ENCODE measurements around the gene PDLIM7. TPM values are rescaled to one million over a fixed set of nuclear protein-coding genes. Genes with fewer than 3 reads are reported as not detected.
A peak's percentile ranks its signal among the peaks of the same experiment; 100 is the strongest.

Gene PDLIM7
- total RNA-seq, 2 experiments from 2014 or later, result 38.5 to 41.9 TPM

DNA sequence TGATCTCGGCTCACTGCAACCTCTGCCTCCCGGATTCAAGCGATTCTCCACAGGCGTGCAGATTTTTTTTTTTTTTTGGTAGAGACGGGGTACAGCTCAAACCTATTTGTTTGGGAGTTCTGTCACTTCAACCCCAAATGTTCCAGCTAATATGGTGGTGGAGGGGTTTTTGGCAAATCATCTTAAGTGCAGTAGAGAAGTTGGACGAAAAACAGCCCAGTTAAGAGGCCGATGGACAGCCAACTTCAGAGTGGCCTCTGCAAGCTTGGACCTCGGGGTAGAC is 51.5 kb downstream of the PDLIM7 start:
- Mint-ChIP-seq H3K4me3 (peak overlapping the region; percentile 82), H3K27me3 (peaks cover 4% of the 10 kb centered on the region), H3K4me1 (peaks cover 44% of the 10 kb centered on the region), H3K36me3 (peaks cover 18% of the 10 kb centered on the region), H3K27ac (peak overlapping the region; percentile 90), H3K9me3 (no peaks in the 10 kb centered on the region)
- peak; percentile 3 for DNase-seq

- Mint-ChIP-seq H3K4me3 (peak overlapping the region; percentile 82), H3K36me3 (peaks cover 18% of the 10 kb centered on the region), H3K4me1 (peaks cover 48% of the 10 kb centered on the region), H3K27me3 (peaks cover 4% of the 10 kb centered on the region), H3K9me3 (no peaks in the 10 kb centered on the region), H3K27ac (peak overlapping the region; percentile 90)
- DNase-seq, result peak; percentile 12
Observed at GRCh38 chr5:177445052-177445916, 52.1 kb downstream of the PDLIM7 start.

DNA sequence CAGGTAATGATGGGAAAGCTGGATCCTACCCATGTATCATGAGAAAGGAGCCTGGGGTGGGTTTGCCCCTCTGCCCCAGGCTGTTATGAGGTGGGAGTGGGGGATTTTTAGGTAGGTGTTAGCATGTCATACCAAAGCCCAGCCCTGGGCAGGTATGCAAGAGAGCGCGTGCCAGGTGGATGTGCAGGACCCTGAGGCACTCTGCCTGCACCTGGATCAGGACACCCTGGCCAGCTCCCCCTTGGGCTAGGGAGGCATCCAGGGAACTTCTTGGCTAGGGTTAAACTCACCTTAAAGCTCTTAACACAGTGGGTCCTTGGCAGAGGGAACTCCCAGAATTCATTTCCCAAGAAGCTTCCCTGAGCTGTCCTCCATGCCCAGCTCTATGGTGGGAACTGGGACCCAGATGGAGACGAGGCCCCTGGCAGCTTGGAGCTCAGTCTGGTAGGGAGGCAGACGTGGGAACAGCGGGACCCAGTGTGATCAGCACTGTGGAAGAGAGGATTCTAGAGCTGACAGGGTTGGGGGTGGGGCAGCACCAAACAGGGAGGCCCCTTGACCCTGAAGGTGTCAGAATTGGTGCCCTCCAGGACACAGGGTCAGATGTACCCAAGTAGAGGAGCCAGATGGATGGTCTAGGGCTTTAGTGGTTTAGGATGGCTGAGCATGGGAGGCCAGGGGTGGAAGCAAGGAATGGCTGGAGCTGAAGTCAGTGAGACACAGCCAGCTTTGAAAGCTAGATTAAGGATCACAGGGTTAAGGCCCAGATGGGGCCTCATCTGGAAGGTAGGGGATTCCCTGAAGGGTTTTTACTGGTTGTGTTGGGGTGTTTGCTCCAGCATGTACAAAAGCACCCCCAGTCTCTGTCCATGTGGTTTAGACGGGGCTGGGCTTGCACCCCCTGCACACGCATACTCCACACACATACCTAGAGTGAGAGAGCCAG is 53.0 kb downstream of the PDLIM7 start:
- DNase-seq, result peak; percentile 9
- peaks cover 4% of the 10 kb centered on the region for H3K27me3 Mint-ChIP-seq
- H3K4me3 Mint-ChIP-seq, result peak overlapping the region; percentile 53
- H3K36me3 Mint-ChIP-seq, result peaks cover 22% of the 10 kb centered on the region
- H3K4me1 Mint-ChIP-seq, result peaks cover 57% of the 10 kb centered on the region
- peak overlapping the region; percentile 90 for H3K27ac Mint-ChIP-seq
- no peaks in the 10 kb centered on the region for H3K9me3 Mint-ChIP-seq

DNA sequence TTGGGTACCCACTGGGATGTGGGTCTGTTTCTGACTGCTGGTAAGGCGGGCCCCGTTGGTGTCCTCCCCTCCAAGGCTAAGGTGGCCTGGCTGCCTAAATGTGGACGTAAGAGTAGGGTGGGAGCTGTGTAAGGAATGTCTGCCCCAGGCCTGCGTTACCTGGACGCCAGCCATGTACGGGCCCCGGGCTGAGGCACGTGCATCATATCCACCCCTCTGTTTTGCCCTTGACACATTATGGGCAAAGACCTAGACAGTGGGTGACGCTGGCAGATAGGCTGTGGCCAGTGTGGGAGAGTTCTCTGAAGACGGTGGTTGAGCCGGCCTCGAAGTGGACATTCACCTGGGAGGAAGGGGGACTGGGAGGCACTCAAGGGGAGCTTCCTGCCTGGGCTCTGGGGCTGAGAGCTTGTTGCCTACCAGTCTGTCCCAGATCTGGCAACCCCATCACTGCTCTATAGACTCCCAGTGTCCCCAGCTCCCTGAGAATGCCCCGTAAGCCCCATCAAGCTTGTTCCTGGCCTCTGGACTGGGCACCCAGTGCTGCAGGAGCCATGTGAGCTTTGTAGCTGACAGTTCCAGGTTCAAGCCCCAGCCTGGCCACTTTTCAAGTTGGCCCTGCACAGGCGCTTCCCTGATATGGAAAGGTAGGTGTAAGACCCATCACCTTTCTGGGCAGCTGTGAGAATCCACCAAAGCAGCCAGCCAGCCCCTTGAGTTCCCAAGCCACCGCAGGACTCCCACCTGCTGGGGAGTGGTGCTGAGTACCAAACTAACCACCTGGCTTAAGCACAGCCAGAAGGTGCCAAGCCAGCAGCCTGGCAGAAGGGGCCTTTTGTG is 54.0 kb downstream of the PDLIM7 start:
- H3K27me3 Mint-ChIP-seq, result peaks cover 4% of the 10 kb centered on the region
- H3K36me3 Mint-ChIP-seq, result peaks cover 27% of the 10 kb centered on the region
- peak overlapping the region; percentile 46 for H3K27ac Mint-ChIP-seq
- DNase-seq, result peak; percentile 4
- H3K4me1 Mint-ChIP-seq, result peaks cover 61% of the 10 kb centered on the region
- peak overlapping the region; percentile 29 for H3K4me3 Mint-ChIP-seq
- H3K9me3 Mint-ChIP-seq, result no peaks in the 10 kb centered on the region

GRCh38 chr5:177442066-177442826 is 55.2 kb downstream of the PDLIM7 start:
- H3K4me3 Mint-ChIP-seq, result no peak overlapping the region
- peaks cover 62% of the 10 kb centered on the region for H3K4me1 Mint-ChIP-seq
- H3K9me3 Mint-ChIP-seq, result no peaks in the 10 kb centered on the region
- DNase-seq, result no peak
- peak overlapping the region; percentile 46 for H3K27ac Mint-ChIP-seq
- peaks cover 4% of the 10 kb centered on the region for H3K27me3 Mint-ChIP-seq
- peaks cover 32% of the 10 kb centered on the region for H3K36me3 Mint-ChIP-seq

DNA sequence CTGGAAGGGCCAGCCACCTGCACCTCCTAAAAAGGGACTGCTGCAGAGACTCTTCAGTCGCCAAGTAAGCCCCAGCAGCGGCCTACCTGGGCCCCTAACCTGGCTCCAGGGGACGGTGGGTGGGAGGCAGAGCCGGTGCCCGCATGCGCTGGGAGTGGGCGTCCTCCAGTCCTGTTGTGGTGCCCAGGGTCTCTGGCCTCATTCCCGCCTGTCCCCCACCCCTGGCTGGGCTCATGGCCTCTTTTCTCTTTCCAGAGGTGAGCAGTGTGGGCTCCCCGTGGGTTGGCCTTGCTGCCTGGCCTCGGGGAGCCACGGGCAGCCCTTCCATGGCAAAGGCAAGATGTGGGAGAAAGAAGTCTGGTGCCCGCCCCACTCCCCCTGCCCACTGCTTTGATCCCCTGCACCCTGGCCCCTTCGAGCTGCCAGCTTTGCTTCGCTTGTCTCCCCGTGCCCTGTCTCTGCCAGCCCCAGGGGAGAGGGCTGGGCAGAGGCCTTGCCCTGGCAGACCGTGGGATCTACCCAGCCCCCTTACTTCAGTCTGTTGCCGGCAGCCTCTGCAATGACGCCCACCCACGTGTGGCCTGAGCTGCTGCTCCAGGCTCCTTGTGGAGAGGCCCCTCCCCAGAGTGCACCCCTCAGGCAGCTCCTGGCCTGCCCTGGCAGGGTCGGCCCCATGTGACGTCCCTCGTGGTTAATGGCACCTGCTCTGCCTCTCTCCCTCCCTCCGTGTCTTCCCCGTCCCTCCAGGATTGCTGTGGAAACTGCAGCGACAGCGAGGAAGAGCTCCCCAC is 56.2 kb downstream of the PDLIM7 start:
- Mint-ChIP-seq H3K4me1 (peaks cover 62% of the 10 kb centered on the region), H3K9me3 (no peaks in the 10 kb centered on the region), H3K4me3 (no peak overlapping the region), H3K27ac (peak overlapping the region; percentile 68), H3K27me3 (peaks cover 4% of the 10 kb centered on the region), H3K36me3 (peaks cover 38% of the 10 kb centered on the region)
- DNase-seq, result peak; percentile 2

- Mint-ChIP-seq H3K4me3 (peak overlapping the region; percentile 19), H3K9me3 (no peaks in the 10 kb centered on the region), H3K27ac (peak overlapping the region; percentile 74), H3K27me3 (no peaks in the 10 kb centered on the region), H3K36me3 (peaks cover 40% of the 10 kb centered on the region), H3K4me1 (peaks cover 58% of the 10 kb centered on the region)
- DNase-seq, result peak; percentile 47
Observed at GRCh38 chr5:177440211-177440989, 57.0 kb downstream of the PDLIM7 start.

DNA sequence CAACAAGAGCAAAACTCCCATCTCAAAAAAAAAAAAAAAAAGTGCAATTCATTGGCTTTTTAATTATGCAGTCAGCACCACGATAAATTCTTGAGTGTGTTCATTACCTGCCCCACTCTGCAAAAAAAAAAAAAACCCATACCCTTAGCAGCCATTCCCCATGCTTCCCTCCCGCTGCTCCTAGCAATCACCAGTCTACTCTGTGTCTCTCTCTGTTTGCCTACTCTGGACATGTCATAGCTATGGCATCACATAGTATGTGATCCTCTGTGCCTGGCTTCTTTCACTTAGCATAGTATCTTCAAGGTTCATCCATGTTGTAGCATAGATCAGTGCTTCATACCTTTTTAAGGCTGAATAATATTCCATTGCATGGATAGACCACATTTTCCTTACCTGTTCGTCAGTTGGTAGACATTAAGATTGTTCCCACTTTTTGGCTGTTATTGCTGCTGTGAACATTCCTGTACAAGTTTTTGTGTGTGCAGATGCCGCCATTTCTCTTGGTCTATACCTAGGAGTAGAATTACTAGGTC is 57.8 kb downstream of the PDLIM7 start:
- Mint-ChIP-seq H3K27me3 (no peaks in the 10 kb centered on the region), H3K4me1 (peaks cover 50% of the 10 kb centered on the region), H3K4me3 (no peak overlapping the region), H3K9me3 (no peaks in the 10 kb centered on the region), H3K27ac (peak overlapping the region; percentile 74), H3K36me3 (peaks cover 44% of the 10 kb centered on the region)
- no peak for DNase-seq

- Mint-ChIP-seq H3K4me1 (peaks cover 47% of the 10 kb centered on the region), H3K27me3 (no peaks in the 10 kb centered on the region), H3K36me3 (peaks cover 49% of the 10 kb centered on the region), H3K27ac (peak overlapping the region; percentile 65), H3K4me3 (no peak overlapping the region), H3K9me3 (no peaks in the 10 kb centered on the region)
- no peak for DNase-seq
Observed at GRCh38 chr5:177438468-177438867, 58.9 kb downstream of the PDLIM7 start.

GRCh38 chr5:177437623-177438022 is 59.8 kb downstream of the PDLIM7 start:
- H3K36me3 Mint-ChIP-seq, result peaks cover 57% of the 10 kb centered on the region
- no peak overlapping the region for H3K4me3 Mint-ChIP-seq
- peak overlapping the region; percentile 45 for H3K27ac Mint-ChIP-seq
- no peak for DNase-seq
- peaks cover 50% of the 10 kb centered on the region for H3K4me1 Mint-ChIP-seq
- H3K27me3 Mint-ChIP-seq, result no peaks in the 10 kb centered on the region
- H3K9me3 Mint-ChIP-seq, result no peaks in the 10 kb centered on the region

DNA sequence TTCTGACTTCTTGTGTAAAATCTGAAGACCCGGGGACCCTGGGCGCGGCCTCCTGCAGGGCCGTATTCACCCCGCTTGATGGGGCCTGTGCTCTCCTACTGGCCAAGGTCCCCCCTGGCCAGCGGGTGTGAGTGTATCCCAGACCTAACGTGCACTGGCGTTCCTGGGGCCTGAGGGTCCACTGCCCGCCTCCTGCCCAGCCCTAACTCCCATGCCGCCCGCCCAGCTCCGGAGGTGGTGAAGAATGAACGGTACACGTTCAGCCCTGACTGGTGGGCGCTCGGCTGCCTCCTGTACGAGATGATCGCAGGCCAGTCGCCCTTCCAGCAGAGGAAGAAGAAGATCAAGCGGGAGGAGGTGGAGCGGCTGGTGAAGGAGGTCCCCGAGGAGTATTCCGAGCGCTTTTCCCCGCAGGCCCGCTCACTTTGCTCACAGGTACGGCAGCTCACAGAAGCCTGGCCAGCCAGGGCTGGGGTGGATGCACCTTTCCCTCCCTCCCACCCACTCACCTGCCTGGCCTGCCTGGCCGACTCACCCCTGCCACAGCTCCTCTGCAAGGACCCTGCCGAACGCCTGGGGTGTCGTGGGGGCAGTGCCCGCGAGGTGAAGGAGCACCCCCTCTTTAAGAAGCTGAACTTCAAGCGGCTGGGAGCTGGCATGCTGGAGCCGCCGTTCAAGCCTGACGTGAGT is 61.4 kb downstream of the PDLIM7 start:
- no peak overlapping the region for H3K4me3 Mint-ChIP-seq
- H3K27me3 Mint-ChIP-seq, result no peaks in the 10 kb centered on the region
- no peak for DNase-seq
- no peaks in the 10 kb centered on the region for H3K9me3 Mint-ChIP-seq
- H3K36me3 Mint-ChIP-seq, result peaks cover 61% of the 10 kb centered on the region
- H3K27ac Mint-ChIP-seq, result no peak overlapping the region
- H3K4me1 Mint-ChIP-seq, result peaks cover 56% of the 10 kb centered on the region

- DNase-seq, result no peak
- no peaks in the 10 kb centered on the region for H3K9me3 Mint-ChIP-seq
- no peak overlapping the region for H3K27ac Mint-ChIP-seq
- H3K36me3 Mint-ChIP-seq, result peaks cover 69% of the 10 kb centered on the region
- H3K4me3 Mint-ChIP-seq, result no peak overlapping the region
- peaks cover 59% of the 10 kb centered on the region for H3K4me1 Mint-ChIP-seq
- no peaks in the 10 kb centered on the region for H3K27me3 Mint-ChIP-seq
Observed at GRCh38 chr5:177434942-177435738, 62.3 kb downstream of the PDLIM7 start.
